ENCODE data around the gene NRG2. TPM values are rescaled to one million over a fixed set of nuclear protein-coding genes. Genes with fewer than 3 reads are reported as not detected.

NRG2 gene
- total and polyA plus RNA-seq, 2 experiments from 2014 or later, result 0.37 to 1.3 TPM

DNA sequence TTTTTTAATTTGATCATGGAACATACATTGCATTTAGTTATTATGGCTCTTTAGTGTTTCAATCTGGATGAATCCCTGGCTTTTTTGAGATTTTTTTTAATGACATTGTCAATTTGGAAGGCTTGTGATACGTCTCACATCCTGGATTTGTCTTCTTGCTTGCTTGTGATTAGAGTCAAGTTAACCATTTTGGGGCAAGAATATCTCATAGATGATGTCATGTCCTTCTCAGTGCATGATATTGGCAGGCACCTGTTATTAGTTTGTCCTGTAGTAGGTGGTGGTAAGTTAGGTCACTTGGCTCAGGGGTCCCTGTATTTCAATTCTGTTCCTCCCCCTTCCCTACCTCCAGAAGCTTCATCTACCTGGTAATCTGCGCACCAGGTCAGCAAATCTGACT lies 244.2 kb downstream of the NRG2 start:
- H3K4me3 Mint-ChIP-seq, result no peak overlapping the region
- Histone ChIP-seq H2AFZ (no peak overlapping the region), H3K4me1 (ENCODE audit: insufficient read depth) (peaks cover 6% of the 10 kb centered on the region; the same call in 1 of the 2 replicates), H4K20me1 (replicated peaks; ENCODE audit: insufficient read depth) (no peaks in the 10 kb centered on the region; the same call in 1 of the 2 replicates), H3K4me2 (no peak overlapping the region), H3K36me3 (ENCODE audit: insufficient read depth) (no peaks in the 10 kb centered on the region), H3K27me3 (ENCODE audit: insufficient read depth) (peaks cover 61% of the 10 kb centered on the region), H3K9me2 (ENCODE audit: insufficient read depth) (peaks cover 2% of the 10 kb centered on the region; the same call in 1 of the 2 replicates), H3K4me3 (no peak overlapping the region), H3F3A (replicated peaks; ENCODE audit: low read depth) (no peaks in the 10 kb centered on the region), H3K27ac (ENCODE audit: low read depth) (no peak overlapping the region), H3K79me2 (replicated peaks; ENCODE audit: insufficient read depth) (no peaks in the 10 kb centered on the region)
- H3K27ac Mint-ChIP-seq, result no peak overlapping the region
- no peak for TF ChIP-seq ZNF331 (CRISPR knock-in tag; IDR thresholded peaks at IDR 0.05; ENCODE audit: low read depth)
- TF ChIP-seq, protein P1, sequence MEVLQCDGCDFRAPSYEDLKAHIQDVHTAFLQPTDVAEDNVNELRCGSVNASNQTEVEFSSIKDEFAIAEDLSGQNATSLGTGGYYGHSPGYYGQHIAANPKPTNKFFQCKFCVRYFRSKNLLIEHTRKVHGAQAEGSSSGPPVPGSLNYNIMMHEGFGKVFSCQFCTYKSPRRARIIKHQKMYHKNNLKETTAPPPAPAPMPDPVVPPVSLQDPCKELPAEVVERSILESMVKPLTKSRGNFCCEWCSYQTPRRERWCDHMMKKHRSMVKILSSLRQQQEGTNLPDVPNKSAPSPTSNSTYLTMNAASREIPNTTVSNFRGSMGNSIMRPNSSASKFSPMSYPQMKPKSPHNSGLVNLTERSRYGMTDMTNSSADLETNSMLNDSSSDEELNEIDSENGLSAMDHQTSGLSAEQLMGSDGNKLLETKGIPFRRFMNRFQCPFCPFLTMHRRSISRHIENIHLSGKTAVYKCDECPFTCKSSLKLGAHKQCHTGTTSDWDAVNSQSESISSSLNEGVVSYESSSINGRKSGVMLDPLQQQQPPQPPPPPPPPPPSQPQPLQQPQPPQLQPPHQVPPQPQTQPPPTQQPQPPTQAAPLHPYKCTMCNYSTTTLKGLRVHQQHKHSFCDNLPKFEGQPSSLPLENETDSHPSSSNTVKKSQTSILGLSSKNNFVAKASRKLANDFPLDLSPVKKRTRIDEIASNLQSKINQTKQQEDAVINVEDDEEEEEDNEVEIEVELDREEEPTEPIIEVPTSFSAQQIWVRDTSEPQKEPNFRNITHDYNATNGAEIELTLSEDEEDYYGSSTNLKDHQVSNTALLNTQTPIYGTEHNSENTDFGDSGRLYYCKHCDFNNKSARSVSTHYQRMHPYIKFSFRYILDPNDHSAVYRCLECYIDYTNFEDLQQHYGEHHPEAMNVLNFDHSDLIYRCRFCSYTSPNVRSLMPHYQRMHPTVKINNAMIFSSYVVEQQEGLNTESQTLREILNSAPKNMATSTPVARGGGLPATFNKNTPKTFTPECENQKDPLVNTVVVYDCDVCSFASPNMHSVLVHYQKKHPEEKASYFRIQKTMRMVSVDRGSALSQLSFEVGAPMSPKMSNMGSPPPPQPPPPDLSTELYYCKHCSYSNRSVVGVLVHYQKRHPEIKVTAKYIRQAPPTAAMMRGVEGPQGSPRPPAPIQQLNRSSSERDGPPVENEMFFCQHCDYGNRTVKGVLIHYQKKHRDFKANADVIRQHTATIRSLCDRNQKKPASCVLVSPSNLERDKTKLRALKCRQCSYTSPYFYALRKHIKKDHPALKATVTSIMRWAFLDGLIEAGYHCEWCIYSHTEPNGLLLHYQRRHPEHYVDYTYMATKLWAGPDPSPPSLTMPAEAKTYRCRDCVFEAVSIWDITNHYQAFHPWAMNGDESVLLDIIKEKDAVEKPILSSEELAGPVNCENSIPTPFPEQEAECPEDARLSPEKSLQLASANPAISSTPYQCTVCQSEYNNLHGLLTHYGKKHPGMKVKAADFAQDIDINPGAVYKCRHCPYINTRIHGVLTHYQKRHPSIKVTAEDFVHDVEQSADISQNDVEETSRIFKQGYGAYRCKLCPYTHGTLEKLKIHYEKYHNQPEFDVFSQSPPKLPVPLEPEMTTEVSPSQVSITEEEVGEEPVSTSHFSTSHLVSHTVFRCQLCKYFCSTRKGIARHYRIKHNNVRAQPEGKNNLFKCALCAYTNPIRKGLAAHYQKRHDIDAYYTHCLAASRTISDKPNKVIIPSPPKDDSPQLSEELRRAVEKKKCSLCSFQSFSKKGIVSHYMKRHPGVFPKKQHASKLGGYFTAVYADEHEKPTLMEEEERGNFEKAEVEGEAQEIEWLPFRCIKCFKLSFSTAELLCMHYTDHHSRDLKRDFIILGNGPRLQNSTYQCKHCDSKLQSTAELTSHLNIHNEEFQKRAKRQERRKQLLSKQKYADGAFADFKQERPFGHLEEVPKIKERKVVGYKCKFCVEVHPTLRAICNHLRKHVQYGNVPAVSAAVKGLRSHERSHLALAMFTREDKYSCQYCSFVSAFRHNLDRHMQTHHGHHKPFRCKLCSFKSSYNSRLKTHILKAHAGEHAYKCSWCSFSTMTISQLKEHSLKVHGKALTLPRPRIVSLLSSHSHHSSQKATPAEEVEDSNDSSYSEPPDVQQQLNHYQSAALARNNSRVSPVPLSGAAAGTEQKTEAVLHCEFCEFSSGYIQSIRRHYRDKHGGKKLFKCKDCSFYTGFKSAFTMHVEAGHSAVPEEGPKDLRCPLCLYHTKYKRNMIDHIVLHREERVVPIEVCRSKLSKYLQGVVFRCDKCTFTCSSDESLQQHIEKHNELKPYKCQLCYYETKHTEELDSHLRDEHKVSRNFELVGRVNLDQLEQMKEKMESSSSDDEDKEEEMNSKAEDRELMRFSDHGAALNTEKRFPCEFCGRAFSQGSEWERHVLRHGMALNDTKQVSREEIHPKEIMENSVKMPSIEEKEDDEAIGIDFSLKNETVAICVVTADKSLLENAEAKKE (CRISPR knock-in tag; IDR thresholded peaks at IDR 0.05), result no peak
- TF ChIP-seq, protein P2, sequence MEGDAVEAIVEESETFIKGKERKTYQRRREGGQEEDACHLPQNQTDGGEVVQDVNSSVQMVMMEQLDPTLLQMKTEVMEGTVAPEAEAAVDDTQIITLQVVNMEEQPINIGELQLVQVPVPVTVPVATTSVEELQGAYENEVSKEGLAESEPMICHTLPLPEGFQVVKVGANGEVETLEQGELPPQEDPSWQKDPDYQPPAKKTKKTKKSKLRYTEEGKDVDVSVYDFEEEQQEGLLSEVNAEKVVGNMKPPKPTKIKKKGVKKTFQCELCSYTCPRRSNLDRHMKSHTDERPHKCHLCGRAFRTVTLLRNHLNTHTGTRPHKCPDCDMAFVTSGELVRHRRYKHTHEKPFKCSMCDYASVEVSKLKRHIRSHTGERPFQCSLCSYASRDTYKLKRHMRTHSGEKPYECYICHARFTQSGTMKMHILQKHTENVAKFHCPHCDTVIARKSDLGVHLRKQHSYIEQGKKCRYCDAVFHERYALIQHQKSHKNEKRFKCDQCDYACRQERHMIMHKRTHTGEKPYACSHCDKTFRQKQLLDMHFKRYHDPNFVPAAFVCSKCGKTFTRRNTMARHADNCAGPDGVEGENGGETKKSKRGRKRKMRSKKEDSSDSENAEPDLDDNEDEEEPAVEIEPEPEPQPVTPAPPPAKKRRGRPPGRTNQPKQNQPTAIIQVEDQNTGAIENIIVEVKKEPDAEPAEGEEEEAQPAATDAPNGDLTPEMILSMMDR (conservative IDR thresholded peaks at IDR 0.05; ENCODE audit: low read depth in 2 of 2), result no peak
- no peak for TF ChIP-seq EZH2 (IDR thresholded peaks at IDR 0.05; ENCODE audit: low read depth, unreplicated experiment)
- TF ChIP-seq CREB1 (CRISPR knock-in tag; IDR thresholded peaks at IDR 0.05; ENCODE audit: low read depth), result no peak
- TF ChIP-seq, protein P3, sequence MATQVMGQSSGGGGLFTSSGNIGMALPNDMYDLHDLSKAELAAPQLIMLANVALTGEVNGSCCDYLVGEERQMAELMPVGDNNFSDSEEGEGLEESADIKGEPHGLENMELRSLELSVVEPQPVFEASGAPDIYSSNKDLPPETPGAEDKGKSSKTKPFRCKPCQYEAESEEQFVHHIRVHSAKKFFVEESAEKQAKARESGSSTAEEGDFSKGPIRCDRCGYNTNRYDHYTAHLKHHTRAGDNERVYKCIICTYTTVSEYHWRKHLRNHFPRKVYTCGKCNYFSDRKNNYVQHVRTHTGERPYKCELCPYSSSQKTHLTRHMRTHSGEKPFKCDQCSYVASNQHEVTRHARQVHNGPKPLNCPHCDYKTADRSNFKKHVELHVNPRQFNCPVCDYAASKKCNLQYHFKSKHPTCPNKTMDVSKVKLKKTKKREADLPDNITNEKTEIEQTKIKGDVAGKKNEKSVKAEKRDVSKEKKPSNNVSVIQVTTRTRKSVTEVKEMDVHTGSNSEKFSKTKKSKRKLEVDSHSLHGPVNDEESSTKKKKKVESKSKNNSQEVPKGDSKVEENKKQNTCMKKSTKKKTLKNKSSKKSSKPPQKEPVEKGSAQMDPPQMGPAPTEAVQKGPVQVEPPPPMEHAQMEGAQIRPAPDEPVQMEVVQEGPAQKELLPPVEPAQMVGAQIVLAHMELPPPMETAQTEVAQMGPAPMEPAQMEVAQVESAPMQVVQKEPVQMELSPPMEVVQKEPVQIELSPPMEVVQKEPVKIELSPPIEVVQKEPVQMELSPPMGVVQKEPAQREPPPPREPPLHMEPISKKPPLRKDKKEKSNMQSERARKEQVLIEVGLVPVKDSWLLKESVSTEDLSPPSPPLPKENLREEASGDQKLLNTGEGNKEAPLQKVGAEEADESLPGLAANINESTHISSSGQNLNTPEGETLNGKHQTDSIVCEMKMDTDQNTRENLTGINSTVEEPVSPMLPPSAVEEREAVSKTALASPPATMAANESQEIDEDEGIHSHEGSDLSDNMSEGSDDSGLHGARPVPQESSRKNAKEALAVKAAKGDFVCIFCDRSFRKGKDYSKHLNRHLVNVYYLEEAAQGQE (IDR thresholded peaks at IDR 0.05; ENCODE audit: unreplicated experiment), result no peak
- TF ChIP-seq STAT1 (IDR thresholded peaks at IDR 0.05; ENCODE audit: unreplicated experiment), result no peak
- TF ChIP-seq, protein P4, sequence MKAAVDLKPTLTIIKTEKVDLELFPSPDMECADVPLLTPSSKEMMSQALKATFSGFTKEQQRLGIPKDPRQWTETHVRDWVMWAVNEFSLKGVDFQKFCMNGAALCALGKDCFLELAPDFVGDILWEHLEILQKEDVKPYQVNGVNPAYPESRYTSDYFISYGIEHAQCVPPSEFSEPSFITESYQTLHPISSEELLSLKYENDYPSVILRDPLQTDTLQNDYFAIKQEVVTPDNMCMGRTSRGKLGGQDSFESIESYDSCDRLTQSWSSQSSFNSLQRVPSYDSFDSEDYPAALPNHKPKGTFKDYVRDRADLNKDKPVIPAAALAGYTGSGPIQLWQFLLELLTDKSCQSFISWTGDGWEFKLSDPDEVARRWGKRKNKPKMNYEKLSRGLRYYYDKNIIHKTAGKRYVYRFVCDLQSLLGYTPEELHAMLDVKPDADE (IDR thresholded peaks at IDR 0.05), result no peak
- no peak for TF ChIP-seq JUNB (IDR thresholded peaks at IDR 0.05; ENCODE audit: unreplicated experiment)
- no peak for TF ChIP-seq EZH2phosphoT487 (IDR thresholded peaks at IDR 0.05; ENCODE audit: unreplicated experiment)
- peaks cover 9% of the 10 kb centered on the region for H3K4me1 Mint-ChIP-seq
- H3K27me3 Mint-ChIP-seq (ENCODE audit: insufficient read depth, low read depth, poor library complexity), result peaks cover 55% of the 10 kb centered on the region
- DNase-seq (ENCODE audit: low spot score) (no peak), ATAC-seq (no peak)
- H3K9me3 Mint-ChIP-seq, result no peaks in the 10 kb centered on the region; the same call in 1 of the 3 replicates
- no peaks in the 10 kb centered on the region; the same call in 2 of the 3 replicates for H3K36me3 Mint-ChIP-seq (ENCODE audit: low read depth)

Measured in GM23338 (cell line).